Body of pancreas (tissue), 4 donors: ENCODE data around the gene PCBP3.

ENCODE experiments used
- CTCF ChIP-seq, 7 experiments: fragments of 450-650 bp in 4 of 7; fragments of 200-600 bp in 3 of 7; sonication (generic) in 3 of 7; IDR thresholded peaks; one replicate each; pipeline ENCODE4 v1.5.1; 2016 to 2019; ENCODE audit warnings: antibody characterized with exemption in 7 of 7
- POLR2A ChIP-seq, 3 donors: fragments of 450-650 bp; IDR thresholded peaks; one replicate each; pipeline ENCODE4 v1.6.1; 2016; ENCODE audit warnings: antibody characterized with exemption in 3 of 3, mild to moderate bottlenecking in 2 of 3

- no peak for TF ChIP-seq CTCF (IDR thresholded peaks at IDR 0.05)
- no peak for TF ChIP-seq POLR2A (IDR thresholded peaks at IDR 0.05)
These were observed 228.2 kb downstream of the PCBP3 start for GRCh38 chr21:45871616-45872236.
